GM21619 (cell line): ENCODE results near the gene NOS1AP.

Experiments
- ATAC-seq: cut with Tn5 transposase; IDR thresholded peaks from one replicate; pipeline ENCODE4 v1.9.1; 2021; ENCODE audit not compliant: unreplicated experiment

NOS1AP gene

GRCh38 chr1:162136760-162137159 is 67.3 kb downstream of the NOS1AP start:
- no peak for ATAC-seq

GRCh38 chr1:162137179-162137960 is 67.9 kb downstream of the NOS1AP start:
- no peak for ATAC-seq

GRCh38 chr1:162138112-162138511 is 68.6 kb downstream of the NOS1AP start:
- ATAC-seq: no peak

- no peak for ATAC-seq
Measured at GRCh38 chr1:162138599-162139181, 69.2 kb downstream of the NOS1AP start.

GRCh38 chr1:162139211-162139610 is 69.7 kb downstream of the NOS1AP start:
- no peak for ATAC-seq

- ATAC-seq: no peak
Measured at GRCh38 chr1:162141281-162142054, 72.0 kb downstream of the NOS1AP start.

- no peak for ATAC-seq
Measured at GRCh38 chr1:162142968-162143367, 73.5 kb downstream of the NOS1AP start.

- no peak for ATAC-seq
Measured at GRCh38 chr1:162144268-162144667, 74.8 kb downstream of the NOS1AP start.

- ATAC-seq: no peak
Measured at GRCh38 chr1:162144853-162145252, 75.4 kb downstream of the NOS1AP start.

DNA sequence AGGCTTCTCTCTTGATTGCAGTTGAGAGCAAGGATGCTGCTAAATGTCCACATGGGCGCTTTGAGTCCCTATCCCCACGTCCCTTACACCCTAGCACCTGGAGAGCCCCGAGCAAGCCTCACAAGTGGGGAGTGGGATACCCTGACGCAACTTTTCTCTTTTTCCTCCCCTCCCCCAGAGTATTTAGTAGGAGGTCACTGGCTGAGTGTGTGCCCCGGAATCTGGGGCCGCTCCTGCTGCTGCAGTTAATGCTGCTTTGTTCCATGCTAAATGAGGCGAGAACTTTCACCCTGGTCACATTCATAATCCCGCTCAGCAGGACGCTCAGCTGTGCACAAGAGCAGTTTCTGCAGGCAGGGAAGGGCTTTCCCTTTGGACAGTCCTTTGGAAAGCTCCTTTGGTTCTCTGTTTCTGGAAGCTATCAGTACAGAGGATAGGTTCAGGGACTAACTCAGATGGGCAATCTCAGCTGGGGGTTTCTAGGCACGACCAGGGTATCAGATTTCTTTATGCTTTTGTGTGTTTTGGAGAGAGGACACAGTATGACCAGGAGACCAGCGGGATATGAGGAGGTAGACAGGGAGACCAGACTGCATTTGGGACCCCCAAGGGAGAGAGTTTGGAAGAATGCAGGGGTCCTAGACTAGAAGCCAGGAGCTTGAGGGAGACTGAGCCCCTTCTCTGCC is 75.9 kb downstream of the NOS1AP start:
- ATAC-seq: no peak

GRCh38 chr1:162145966-162146696 is 76.6 kb downstream of the NOS1AP start:
- ATAC-seq: no peak

DNA sequence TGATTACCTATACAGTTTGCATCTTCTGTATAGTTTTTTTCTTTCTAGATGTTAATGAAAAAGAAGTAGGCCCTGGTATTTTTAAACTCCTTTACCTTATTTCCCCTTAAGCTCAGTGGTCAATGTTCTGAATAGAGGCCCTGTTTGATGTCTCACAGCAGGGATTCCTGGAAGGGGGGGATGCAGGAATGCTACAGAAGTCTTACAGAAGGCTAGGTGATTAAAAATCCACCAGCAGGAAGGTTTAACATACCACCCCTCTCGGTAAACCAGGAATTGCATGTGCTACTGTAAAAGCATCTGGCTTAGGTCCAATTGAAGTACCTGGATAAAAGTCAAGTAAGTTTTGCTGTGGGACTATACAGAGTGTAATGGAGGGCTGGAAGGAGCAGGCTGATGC is 78.3 kb downstream of the NOS1AP start:
- ATAC-seq: no peak

DNA sequence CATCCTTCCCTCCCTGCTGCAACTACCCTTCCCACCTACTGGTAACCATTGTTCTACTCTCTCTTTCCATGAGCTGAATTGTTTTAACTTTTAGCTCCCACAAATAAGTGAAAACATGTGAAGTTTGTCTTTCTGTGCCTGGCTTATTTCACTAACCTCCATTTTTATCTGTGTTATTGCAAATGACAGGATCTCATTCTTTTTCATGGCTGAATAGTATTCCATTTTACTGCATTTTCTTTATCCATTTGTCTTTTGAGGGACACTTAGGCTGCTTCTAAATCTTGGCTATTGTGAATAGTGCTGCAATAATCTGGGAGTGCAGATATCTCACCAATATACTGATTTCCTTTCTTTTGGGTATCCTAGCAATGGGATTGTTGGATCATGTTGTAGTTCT is 80.6 kb downstream of the NOS1AP start:
- no peak for ATAC-seq

DNA sequence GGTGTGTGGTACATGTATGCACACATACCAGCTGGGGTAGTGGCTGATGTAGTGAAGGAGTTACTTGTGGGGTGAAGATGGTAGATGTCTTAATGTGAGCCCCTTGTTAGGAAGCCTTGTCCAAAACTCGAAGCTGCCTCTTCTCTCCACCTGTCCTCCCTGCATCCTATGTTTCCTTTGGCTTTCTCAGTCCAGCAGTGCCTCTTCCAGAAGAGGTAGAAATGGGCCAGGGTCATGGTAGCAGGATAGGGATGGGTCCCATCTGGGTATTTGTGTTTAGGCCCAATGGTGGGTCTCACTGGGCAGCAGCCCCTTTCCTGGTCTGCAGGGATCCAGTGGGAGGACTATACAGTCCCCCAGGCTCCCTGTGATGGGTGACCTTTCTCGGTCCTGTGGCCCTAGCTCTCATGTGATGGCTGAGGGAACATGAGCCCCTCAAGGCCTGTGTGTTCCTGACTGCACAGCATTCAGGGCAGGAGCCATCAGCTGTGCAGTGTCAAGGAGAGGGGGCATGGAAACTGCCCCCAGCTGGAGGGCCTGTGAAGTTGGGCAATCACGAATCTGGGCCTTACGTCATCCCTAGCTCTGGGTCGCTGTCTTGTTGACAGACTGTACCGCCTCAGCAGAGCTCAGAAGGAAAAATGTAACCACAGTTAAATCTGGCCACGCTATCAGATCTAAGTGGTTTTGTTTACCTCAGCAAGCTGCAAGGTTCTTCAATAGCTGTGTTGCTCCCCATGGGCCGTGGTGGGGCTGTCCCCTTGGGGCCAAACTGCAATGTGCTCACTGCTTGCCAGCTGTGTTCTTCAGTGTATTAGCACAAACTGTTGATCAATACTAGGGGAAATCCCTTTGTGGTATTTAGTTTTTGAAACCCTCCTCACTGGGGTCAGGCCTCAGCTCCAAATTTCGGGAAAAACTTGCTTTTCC is 82.7 kb downstream of the NOS1AP start:
- peak; percentile 88 for ATAC-seq

GRCh38 chr1:162153374-162153773 is 83.9 kb downstream of the NOS1AP start:
- no peak for ATAC-seq

- ATAC-seq: no peak
Measured at GRCh38 chr1:162157469-162157868, 88.0 kb downstream of the NOS1AP start.

GRCh38 chr1:162158624-162159271 is 89.3 kb downstream of the NOS1AP start:
- ATAC-seq: no peak

- no peak for ATAC-seq
Measured at GRCh38 chr1:162159515-162159914, 90.0 kb downstream of the NOS1AP start.

DNA sequence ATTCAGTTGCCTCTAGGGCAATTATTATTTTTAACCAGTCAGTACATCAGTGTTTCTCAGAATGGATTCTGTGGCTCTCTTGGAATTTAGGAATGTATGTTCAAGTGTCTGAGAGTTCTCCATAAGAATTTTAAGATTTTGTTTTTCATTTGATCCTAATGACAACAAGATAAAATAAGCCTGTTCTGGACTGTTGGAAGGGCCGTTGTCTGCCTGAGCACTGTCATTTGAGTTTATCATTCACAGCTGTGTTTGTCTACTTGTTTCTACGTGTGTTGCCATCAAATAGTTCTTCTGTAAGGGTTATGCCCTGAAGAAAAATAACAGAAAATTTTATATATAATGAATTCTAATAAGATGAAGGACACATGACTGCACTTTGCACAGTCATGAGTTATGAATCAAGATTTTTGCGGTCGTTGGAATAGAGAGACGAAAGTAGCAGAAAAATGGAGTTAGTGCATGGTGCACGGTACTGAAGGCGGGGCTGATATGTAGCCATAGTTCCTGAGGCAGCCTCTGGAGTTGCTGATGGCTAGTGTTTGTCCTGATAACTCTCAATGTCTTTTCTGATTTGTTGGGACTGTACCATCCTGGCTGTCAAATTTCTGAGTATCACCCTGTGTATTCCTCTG is 92.5 kb downstream of the NOS1AP start:
- no peak for ATAC-seq
